GM21825 (cell line): ENCODE data around the gene GMDS.

Source experiments
- ATAC-seq: cut with Tn5 transposase; IDR thresholded peaks from one replicate; pipeline ENCODE4 v1.9.1; 2021; ENCODE audit warnings: mild to moderate bottlenecking, moderate library complexity; ENCODE audit not compliant: unreplicated experiment

GMDS gene

GRCh38 chr6:2242311-2242710 lies 3.1 kb downstream of the GMDS start:
- ATAC-seq = no peak

GRCh38 chr6:2240961-2241360 lies 4.4 kb downstream of the GMDS start:
- no peak for ATAC-seq

GRCh38 chr6:2237001-2237400 lies 8.4 kb downstream of the GMDS start:
- ATAC-seq = no peak

DNA sequence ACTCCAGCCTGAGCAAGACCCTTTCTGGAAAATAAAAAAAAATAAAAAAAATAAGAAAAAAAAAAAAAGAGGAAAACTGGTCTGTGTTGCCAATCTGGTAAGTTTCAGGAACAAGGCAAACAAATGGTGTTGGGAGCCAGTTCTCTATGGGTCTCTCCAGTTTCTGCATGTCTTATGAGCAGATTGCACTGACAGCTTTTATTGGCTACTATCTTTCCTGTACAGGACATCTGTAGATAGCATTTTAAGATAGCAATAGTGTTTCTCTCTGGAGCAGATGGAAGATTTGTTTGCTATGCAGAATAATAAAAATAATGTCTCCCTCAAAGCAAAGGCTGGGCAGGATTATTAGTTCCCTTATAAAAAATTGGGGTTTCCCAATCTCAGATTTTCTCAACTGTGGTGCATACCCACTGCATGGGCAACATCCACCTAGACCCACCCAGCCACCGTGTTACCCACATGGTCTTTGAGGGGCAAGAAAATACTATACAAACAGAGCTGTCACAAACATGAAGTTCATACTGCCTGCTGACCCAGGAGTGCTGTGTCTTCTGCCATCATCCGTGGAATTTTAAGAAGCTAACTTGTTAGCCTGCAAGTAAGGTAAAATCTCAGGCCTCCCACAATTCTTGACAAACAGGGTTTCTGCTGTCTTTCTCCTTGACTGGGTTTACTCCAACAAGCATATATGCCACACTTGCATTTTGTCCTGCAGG lies 9.5 kb downstream of the GMDS start:
- no peak for ATAC-seq

DNA sequence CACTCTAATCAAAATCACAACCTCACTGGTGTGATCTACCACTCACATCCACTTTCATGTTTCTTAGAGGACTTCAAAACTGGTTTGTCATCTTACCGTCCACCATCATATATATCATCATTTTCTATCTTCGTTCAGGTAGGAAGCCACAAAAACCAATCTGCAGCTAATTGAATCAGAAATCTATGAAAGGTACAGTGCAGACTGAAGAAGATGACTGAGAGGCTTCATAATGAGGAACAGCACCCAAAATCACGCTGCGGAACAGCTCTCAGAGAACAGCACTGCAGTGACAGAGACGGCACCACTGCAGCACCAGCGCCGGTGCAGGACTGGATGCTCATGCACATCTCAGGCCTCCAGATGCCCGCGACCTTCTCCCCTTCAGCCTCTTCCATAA lies 13.0 kb downstream of the GMDS start:
- no peak for ATAC-seq

- no peak for ATAC-seq
Measured at GRCh38 chr6:2231438-2231837, 14.0 kb downstream of the GMDS start.

GRCh38 chr6:2230659-2231277 lies 14.6 kb downstream of the GMDS start:
- ATAC-seq = peak; percentile 67

DNA sequence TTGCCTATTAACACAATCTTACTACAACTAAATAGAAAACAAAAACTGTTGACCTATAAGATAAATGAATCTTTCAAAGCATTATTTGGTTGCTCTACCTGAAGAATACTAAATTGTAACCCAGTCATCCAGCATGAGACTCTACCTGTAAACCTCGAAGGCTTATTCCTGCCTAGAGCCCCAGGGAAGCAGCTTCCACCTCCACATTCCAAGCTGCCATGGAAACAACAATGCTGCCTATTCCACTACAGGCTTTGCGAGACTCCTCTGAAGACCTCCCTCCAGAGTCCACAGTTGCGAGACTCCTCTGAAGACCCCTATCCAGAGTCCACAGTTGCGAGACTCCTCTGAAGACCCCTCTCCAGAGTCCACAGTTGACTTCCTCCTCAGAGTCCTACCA lies 15.7 kb downstream of the GMDS start:
- ATAC-seq = no peak

GRCh38 chr6:2229039-2229438 lies 16.4 kb downstream of the GMDS start:
- ATAC-seq = no peak

GRCh38 chr6:2228392-2228791 lies 17.0 kb downstream of the GMDS start:
- no peak for ATAC-seq

- ATAC-seq = no peak
Measured at GRCh38 chr6:2226775-2227174, 18.6 kb downstream of the GMDS start.

DNA sequence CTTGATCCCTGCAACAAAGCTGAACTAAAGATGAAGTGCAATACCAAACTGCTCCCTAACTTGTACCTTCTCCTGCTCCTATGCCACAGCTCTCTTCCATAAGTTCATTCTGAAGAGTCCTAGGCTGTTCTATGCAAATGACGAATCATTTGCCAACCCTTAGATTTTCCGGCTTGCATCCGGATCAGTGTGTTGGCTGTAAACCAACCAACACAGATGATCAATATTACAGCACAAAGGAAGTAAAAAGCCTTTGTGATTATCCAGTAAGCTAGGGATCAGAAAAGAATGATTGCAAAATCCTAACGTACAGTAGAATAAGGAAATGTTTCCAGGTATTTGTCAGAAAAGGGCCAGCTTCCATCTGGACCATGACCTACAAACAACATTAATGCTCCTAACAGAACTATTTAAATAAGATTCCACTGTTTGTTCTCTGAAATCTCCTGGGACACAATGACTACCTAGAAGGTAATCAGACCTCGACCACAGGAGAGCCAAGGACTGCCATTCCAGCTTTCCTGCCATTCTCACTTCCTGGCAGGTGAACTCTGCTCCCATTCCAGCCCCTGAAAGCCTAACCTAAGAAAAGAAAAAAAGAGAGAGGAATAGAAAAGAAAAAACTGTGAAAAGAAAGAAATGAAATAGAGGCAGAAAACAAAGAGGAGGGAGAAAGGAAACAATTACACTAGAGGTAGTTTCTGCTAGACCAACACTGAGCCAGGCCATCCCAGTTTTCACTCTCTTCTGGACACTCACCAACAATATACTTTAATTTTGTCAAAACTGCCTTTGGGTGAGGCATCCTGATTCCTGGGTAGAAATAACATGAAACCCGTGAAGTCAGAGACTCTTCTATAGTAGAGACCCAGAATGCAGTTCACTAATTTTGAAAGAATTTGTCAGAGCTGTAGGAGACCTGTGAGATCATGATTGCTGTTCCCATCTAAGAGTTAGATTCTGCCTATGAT lies 19.7 kb downstream of the GMDS start:
- no peak for ATAC-seq

GRCh38 chr6:2224847-2225382 lies 20.5 kb downstream of the GMDS start:
- no peak for ATAC-seq

DNA sequence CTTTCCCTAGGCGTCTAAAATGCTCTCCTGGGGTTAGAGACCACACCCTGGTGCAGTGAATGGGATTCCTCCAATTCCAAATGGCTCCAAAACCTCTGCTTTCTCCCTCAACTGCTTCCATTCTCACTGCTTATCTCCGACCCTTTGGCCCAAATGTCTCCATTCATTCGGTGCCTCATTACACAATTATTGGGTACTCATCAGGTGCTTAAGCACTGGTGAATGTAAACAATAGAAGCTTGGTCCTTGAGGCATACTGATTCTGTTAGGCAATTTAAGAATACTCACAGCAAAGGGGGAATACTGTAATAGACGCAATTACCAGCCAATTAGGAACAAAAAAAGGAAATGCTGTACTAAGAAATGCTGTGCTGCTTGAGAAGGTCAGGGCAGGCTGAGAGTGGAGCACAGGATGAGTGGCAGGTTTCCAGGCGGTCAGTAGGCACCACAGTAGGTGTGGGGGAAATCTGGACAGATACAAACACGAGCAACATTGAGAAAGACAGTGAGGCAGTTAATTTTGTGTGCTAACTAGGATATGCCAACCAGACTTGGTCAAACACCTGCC lies 23.0 kb downstream of the GMDS start:
- no peak for ATAC-seq

DNA sequence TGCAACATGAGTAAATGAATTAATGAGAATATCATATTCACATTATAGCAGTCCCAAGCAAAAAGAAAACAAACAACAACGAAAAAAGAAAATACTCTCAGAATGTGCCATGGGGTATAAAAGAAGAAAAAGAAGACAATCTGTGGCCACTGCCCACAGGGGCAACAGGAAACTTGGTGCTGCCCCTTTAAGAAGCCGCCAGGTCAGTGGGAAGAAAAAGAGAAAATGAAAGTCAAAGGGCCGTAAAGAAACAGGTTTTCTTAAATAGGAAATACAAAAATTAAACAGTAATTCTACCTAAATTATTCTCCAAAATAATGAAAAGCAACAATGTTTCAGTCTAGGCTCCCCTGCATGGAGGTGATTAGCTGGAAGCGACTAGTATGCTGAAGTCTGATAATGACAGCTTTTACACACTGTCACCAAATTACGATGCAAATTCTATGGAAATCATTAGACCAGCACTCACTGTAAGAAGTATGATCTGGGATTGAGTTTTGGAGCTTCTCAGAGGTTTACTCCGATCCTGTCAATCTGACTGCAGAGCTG lies 23.6 kb downstream of the GMDS start:
- ATAC-seq = no peak

DNA sequence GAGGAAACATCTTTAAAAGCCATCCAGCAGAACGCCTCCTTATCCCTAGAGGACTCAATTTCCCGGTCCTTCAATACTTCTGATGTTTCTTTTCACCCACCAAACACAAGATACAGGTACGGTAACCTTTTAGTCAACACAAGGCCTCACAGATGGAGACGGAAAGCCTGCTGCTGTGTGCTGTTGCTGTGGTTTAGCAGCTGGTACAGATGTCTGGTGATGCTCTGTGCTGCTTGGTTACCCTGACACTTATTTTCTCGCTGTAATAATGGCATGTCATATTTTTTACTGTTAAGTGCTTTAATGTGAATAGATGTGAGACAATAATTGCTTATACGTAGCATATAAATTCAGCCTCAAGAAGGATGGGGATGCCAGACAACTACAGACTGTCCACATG lies 25.3 kb downstream of the GMDS start:
- no peak for ATAC-seq

DNA sequence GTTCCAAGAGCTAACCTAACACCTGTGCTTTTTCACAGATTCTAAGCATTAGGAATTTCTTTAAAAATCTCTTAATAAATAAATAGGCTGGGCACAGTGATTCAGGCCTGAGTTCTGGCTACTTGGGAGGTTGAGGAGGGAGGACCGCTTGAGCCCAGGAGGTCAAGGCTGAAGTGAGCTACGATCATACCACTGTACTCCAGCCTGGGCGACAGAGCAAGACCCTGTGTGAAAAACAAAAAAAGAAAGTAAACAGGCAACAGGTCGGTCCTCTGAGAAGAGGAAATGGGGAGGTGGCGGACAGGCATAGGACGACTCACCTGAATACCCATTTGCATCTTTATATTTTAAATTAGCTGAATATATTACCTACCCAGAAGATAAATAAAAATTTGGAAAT lies 26.5 kb downstream of the GMDS start:
- no peak for ATAC-seq

DNA sequence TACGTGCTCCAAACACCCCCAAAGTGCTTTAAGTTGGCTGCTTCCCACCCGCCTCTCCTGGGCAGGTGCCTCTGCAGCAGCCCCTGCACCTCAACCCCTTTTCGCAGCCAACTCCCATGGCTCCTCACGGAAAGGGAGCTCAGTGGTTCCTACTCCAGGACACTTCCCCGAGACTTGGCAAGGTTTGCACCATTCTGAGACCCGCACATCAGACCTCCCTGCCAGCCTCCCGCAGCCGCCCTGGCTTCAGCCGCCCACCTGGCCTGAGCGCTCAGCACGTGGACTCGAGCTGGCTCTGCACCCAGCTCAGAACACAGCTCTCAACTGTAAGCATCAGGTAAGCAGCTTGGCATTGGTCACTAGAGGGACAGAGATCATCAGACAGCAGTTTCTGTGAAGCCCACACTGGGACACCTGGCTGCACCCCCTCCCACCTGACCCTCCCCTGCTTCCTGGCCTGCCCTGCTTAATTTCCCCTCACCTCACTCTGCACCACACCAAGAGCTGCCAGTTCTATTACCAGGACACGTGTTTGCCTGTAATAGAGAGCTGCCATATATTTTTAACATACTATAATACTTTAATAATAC lies 28.5 kb downstream of the GMDS start:
- no peak for ATAC-seq

DNA sequence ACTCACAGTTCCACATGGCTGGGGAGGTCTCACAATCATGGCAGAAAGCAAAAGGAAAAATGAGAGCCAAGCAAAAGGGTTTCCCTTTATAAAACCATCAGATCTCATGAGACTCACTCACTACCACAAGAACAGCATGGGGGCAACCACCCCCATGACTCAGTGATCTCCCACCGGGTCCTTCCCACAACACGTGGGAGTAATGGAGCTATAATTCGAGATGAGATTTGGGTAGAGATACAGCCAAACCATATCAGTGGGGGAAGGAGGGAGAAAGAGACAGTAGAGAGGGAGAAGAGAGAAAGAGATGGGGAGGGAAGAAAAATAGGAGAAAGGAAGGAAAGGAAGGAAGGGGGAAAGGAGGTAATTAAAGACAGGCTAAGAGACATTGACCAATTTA lies 30.1 kb downstream of the GMDS start:
- no peak for ATAC-seq

- no peak for ATAC-seq
Measured at GRCh38 chr6:2213086-2213485, 32.3 kb downstream of the GMDS start.
